GM13977 (cell line): ENCODE results near the gene RPS6KL1.

Experiments used
- DNase-seq: peaks from one replicate; pipeline ENCODE4 v3.0.0; 2012; ENCODE audit warnings: low spot score
- in situ Hi-C: fragments of 300-500 bp; cut with MboI; formaldehyde crosslinking; loops from one replicate; pipeline ENCODE4 v1.12.0; 2022; ENCODE audit warnings: low sequenced_read_pairs, low pct_unique_long_range_greater_than_20kb, mixed read lengths, inconsistent platforms; ENCODE audit not compliant: unreplicated experiment
- TF ChIP-seq, protein P1 (sequence below): IDR thresholded peaks from 2 replicates; pipeline ENCODE4 v1.5.1; 2012; ENCODE audit warnings: mild to moderate bottlenecking, control low read depth; ENCODE audit not compliant: insufficient read depth; ENCODE audit errors: extremely low read depth, missing control alignments

RPS6KL1 gene

DNA sequence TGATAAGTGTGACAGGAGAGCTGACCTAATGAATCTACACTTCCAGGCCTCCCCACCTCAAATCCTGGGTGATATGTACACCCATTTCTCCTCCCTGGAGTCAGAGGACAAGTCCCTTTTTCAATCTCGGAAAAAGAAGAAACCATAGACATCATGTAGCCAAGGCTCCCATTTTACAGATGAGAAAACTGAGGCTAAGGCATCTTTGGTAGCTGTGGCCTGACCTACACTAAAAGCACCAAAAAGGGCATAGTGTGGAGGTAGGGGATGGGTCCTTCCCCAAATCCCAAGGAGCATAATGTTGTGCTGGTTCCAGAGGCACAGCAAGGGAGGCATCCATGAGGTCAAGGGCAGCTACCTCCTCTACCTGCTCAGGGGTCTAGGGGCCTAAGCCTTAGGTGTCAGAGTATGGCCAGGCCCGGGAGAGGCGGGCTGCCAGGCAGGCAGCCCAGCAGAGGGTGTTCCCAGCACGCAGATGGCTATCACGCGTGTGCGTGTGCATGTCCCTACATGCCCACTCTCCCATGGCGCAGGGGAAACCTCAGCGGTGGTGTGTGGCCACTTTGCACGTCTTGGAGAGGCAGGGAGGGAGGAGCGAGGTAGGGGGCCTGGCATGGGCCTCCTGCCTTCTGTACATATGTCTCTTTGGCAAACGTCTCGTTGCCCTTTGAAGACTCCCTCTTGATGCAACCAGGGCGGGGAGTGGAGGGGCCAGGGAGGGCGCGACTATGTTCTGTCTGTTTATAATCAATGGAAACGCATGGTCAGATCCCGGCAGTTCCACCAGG is 29.8 kb upstream of the RPS6KL1 start:
- TF ChIP-seq, protein P1, sequence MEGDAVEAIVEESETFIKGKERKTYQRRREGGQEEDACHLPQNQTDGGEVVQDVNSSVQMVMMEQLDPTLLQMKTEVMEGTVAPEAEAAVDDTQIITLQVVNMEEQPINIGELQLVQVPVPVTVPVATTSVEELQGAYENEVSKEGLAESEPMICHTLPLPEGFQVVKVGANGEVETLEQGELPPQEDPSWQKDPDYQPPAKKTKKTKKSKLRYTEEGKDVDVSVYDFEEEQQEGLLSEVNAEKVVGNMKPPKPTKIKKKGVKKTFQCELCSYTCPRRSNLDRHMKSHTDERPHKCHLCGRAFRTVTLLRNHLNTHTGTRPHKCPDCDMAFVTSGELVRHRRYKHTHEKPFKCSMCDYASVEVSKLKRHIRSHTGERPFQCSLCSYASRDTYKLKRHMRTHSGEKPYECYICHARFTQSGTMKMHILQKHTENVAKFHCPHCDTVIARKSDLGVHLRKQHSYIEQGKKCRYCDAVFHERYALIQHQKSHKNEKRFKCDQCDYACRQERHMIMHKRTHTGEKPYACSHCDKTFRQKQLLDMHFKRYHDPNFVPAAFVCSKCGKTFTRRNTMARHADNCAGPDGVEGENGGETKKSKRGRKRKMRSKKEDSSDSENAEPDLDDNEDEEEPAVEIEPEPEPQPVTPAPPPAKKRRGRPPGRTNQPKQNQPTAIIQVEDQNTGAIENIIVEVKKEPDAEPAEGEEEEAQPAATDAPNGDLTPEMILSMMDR, result no peak
- no peak for DNase-seq
- in situ Hi-C loops, result no loop called here

DNA sequence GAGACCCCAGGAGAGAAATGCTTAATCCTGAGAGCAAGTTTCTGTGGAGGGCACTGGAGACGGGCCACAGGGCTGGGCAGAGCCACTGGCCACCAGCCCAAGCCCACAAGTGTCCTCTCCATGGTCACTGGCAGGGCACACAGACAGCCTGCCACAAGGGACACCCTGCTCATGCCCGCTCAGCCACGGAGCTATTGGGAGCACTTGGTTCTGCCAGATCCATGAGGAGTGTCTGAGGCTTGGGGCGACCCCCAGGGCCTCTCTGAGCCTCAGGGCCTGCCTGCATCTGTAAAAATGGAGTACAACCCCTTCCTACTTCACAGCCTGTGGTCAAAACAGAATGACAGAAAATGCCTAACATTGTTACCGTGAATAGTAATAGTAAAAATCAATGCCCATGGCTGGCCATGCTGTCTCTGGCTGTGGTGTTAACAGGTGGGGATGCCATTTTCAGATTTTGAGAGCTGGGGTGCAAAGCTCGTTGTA is 29.2 kb upstream of the RPS6KL1 start:
- no peak for DNase-seq
- TF ChIP-seq, protein P1, result no peak
- in situ Hi-C loops, result no loop called here

DNA sequence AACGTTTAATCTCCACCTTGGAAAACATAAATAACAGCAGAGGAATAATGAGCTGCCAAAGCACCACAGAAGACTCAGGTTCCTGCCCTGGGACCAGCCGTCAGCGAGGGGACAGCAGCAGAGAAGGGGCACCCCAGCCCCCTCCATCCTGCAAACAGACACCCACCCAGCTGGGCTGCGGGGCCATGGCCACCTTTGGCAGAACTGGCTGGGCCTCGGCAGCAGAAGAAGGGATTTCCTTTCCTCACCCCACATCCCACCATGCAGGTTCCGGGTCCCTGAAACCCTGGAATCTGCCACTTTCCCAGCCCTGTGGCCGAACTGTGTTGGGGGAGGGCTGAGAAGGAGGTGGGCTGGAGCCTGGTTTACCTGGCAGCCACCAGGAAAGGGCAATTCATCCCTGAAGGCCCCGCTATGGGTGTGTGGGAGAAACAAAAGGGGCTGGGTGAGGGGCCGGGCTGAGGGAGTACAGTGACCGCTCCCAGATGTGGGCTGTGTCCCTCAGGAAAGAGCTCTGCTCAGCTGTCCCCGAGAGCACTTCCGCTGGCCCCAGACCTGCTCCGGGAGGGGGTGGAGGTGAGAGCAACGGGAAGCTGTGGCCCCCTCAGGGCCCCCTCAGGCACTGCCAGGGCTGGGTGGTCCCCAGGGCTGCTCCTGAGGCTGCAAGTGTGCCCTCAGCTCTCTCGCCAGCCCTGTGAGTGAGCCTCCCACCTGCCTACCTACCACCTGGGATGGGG is 28.6 kb upstream of the RPS6KL1 start:
- no peak for DNase-seq
- TF ChIP-seq, protein P1, result no peak
- in situ Hi-C loops, result no loop called here

DNA sequence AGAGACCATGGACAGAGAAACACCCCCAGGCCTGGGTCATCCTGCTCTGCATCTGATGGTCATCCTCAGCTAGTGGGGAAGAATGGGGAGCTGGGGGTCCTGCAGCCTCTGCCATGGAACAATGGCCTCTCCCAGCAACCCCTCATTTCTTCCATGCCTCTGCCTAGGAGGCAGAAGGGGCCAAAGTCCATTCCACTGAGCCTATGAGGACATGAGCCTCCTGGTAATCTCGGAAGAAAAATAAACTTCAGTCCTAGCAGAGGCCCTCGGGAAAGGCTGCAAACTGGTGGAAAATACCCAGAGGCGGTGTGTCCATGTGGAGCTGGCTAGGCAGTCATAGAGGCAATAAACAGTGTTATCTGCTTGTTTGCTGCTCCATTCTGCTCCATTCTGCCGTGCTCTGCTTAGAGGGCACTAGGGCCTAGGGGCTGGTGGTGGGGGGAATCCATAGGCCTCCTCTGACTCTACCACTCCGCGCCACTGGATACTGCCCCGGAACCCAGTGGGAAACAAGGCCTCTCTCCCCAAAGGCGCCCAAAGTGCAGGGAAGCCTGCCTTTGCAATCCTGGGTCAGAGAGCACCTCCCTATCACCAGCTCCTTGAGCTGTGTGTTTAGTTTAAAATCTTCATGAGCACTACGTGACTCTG is 27.9 kb upstream of the RPS6KL1 start:
- DNase-seq, result no peak
- TF ChIP-seq, protein P1, result no peak
- in situ Hi-C loops, result no loop called here

DNA sequence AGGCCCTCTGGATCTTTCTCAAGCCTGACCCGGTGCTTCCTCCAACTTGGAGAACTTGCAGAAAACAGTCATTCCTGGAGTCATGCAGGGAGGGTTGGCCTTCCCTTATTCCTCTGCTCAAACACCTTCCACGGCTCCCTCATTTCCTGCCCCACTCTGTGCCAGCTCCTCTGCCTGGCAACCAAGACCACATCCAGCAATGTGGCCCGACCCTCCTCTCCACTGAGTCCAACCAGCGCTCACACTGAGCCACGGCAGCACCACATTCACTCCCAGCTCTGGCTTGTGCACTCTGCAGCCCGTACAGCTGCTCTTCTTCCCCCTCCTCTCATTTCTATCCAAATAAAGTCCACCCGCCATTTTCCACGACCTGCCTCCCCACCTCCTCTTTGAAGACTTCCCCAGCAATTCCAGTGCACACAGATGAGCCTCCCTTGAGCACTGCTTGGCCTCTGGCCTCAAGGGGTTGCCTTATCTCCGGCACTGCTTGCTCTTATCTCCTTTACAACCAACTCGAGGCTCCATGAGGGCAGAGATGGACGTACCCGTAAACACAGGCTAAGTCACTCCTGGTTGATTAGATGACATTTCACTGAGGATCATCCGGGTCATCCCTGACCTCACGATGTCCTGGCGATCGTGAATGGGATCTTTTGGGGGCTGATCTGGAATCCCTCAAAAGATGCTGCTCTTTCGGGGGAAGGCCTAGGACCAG is 27.0 kb upstream of the RPS6KL1 start:
- in situ Hi-C loops, result no loop called here
- TF ChIP-seq, protein P1, result no peak
- DNase-seq, result no peak

DNA sequence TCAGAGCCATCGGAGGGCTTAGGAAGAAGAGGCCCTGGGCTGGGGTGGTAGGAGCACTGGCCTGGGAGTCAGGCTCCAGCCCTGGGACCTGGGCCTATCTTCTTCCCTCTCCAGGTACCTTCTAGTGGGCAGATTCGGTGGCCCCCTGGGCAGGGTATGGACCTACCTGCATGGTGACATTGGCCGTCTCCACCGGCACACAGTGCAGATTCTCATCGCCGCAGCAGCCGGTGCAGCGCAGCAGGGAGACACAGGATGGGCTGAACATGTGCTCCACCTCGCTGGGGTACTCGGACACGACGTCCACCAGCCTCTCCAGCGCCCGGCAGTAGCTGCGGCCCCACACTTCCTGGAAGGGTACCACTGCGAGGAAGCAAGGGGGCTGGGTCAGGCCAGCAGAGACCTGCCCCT is 26.1 kb upstream of the RPS6KL1 start:
- TF ChIP-seq, protein P1, result no peak
- in situ Hi-C loops, result no loop called here

More for the DNA sequence above, 26.1 kb upstream of the RPS6KL1 start:
- DNase-seq, result no peak
